ENCODE results near the gene TAPT1. TPM values are rescaled to one million over a fixed set of nuclear protein-coding genes. Genes with fewer than 3 reads are reported as not detected.
"Not testable (repeated sequence)": the region's sequence is repeated elsewhere in the genome, so short reads cannot be mapped to it uniquely, and the experiment has no call there.

Gene TAPT1
- total RNA-seq, 3 donors from 2014 or later = 39.7 to 52.5 (median 43.0) TPM

GRCh38 chr4:16199093-16199492, 27.2 kb downstream of the TAPT1 start:
- H3K4me3 ChIP-seq = no peak overlapping the region
- DNase-seq (ENCODE audit: low spot score in 2 of 2) = no peak
- H3K9me3 ChIP-seq = no peaks in the 10 kb centered on the region
- H3K4me1 ChIP-seq = no peaks in the 10 kb centered on the region
- TF ChIP-seq POLR2A (IDR thresholded peaks at IDR 0.05) (no peak), POLR2AphosphoS5 (IDR thresholded peaks at IDR 0.05) (no peak), CTCF (IDR thresholded peaks at IDR 0.05) (no peak)
- no peaks in the 10 kb centered on the region for H3K36me3 ChIP-seq
- H3K27ac ChIP-seq = no peak overlapping the region
- intact Hi-C loops (cut with DNase I; ENCODE audit: low total_unique reads) = no loop called here
- H3K27me3 ChIP-seq = no peaks in the 10 kb centered on the region

DNA sequence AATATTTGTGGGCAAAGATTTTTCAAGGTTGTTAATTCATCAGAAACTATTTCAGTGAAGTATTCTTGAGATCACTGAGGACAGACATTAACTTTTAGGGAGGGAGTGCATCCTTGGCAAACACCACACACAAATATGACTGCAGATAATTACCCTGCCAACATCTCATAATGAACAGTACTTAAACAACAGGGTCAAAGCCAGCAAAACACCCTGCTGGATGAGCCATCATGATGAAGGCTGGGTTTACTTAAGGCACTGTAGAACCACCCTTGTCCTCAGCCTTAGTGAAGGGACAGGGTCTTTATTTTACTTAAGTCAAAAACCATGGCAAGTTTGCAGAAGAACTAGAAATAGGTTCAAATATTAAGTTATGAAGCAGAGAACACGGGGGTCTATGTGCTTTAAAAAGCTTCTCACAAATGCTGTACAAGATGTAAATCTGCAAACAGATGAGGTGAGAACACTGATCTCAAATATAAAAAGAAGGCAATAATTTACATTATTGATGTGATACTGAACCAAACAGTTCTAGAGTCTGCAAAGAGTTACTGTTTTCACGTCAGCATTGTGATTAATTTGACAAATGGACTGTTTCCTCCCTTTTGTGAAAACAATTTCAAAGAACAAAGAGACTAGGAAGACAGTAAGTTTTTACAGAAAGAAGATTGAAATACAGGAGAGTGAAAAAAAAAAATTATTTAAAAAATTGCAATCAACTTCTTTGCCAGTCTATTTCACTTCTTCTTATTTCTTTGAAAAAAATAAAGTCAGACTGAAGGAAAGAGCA, 28.2 kb downstream of the TAPT1 start:
- intact Hi-C loops (cut with DNase I; ENCODE audit: low total_unique reads) = no loop called here
- no peaks in the 10 kb centered on the region for H3K27me3 ChIP-seq

DNA sequence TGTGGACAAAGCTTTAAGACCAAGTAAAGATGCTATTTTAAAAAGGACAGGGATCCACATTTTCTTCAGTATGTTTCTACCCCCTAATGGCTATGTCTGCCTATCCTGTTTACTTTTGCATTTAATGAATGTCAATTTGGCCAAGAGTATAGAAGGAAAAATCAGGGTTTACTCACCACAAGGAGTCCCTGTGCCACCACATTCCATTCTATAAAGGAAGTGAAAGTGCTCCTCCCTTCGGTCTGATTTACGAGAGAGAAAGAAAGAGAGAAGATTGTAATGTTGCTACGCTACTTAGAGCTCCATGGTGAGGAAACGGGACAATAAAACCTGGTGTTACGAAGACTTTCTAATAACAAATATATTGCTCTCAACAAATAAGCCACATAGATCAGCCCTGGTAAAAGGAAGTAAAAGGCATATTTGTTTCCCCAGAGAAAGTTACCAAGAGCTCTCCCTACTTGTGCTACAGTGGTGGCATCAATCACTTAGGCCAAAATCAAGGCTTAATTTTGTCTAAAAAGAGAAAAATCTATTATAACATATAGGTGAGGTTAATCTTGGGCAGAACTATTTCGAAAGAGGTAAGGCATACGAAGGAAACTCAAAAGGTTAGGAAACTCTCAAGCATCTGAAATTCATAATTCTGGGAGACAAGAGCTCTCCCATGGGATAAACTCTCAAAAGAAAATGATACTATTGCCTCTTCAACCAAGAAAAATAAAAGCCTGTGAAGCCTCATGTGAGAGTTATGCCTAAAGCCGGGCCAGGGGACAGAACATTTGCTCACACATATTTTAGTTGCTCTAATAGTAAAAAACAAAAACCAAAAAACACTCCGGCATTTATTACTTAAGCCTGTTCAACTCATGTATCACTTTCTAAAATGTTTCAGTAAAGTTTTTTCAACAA, 29.5 kb downstream of the TAPT1 start:
- intact Hi-C loops (cut with DNase I; ENCODE audit: low total_unique reads) = no loop called here
- no peaks in the 10 kb centered on the region for H3K4me1 ChIP-seq
- TF ChIP-seq POLR2A (IDR thresholded peaks at IDR 0.05) = no peak
- peak in 1 of 3 donors; percentile 44 for TF ChIP-seq POLR2AphosphoS5 (IDR thresholded peaks at IDR 0.05)
- peak in 2 of 3 donors; percentile 53 to 55 for TF ChIP-seq CTCF (IDR thresholded peaks at IDR 0.05)
- no peaks in the 10 kb centered on the region for H3K36me3 ChIP-seq
- DNase-seq (ENCODE audit: low spot score in 2 of 2) = no peak
- no peaks in the 10 kb centered on the region for H3K9me3 ChIP-seq
- peak overlapping the region; percentile 76 to 83 for H3K27ac ChIP-seq
- H3K27me3 ChIP-seq = no peaks in the 10 kb centered on the region
- H3K4me3 ChIP-seq = peak overlapping the region; percentile 7 to 40 (median 15)

More for the DNA sequence above, 28.2 kb downstream of the TAPT1 start:
- Histone ChIP-seq H3K27ac (no peak overlapping the region), H3K9me3 (no peaks in the 10 kb centered on the region), H3K4me3 (no peak overlapping the region), H3K36me3 (no peaks in the 10 kb centered on the region), H3K4me1 (no peaks in the 10 kb centered on the region)
- DNase-seq (ENCODE audit: low spot score in 2 of 2) = no peak
- TF ChIP-seq POLR2A (IDR thresholded peaks at IDR 0.05) = no peak
- no peak for TF ChIP-seq CTCF (IDR thresholded peaks at IDR 0.05)
- TF ChIP-seq POLR2AphosphoS5 (IDR thresholded peaks at IDR 0.05) = no peak

GRCh38 chr4:16195209-16195608, 31.1 kb downstream of the TAPT1 start:
- DNase-seq (ENCODE audit: low spot score in 2 of 2) = no peak
- TF ChIP-seq CTCF (IDR thresholded peaks at IDR 0.05) (no peak), POLR2AphosphoS5 (IDR thresholded peaks at IDR 0.05) (no peak), POLR2A (IDR thresholded peaks at IDR 0.05) (no peak)
- intact Hi-C loops (cut with DNase I; ENCODE audit: low total_unique reads) = no loop called here
- no peaks in the 10 kb centered on the region for H3K4me1 ChIP-seq
- no peaks in the 10 kb centered on the region for H3K36me3 ChIP-seq
- no peaks in the 10 kb centered on the region for H3K27me3 ChIP-seq
- H3K9me3 ChIP-seq = no peaks in the 10 kb centered on the region
- H3K27ac ChIP-seq = no peak overlapping the region
- H3K4me3 ChIP-seq = no peak overlapping the region

DNA sequence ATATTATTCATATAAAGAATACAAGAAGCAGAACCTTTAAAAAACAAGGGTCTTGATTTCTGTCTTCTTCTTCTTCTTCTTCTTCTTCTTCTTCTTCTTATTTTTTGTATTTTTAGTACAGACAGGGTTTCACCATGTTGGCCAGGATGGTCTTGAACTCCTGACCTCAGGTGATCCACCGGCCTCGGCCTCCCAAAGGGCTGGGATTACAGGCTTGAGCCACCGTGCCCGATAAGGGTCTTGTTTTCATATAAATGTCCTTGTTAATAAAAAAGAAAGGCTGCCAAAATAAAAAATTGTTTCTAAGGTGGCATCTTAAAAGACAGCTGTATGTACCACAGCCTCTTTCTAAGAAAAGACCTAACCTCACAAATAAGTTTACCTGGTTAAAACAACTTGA, 31.5 kb downstream of the TAPT1 start:
- H3K4me3 ChIP-seq; H3K27me3 ChIP-seq; H3K27ac ChIP-seq; H3K36me3 ChIP-seq; DNase-seq (ENCODE audit: low spot score in 2 of 2); H3K9me3 ChIP-seq; H3K4me1 ChIP-seq; intact Hi-C loops (cut with DNase I; ENCODE audit: low total_unique reads): not testable (repeated sequence)
